Central memory CD8-positive, alpha-beta T cell (primary cell): ENCODE results near the gene EXOC4.

Source experiments
- ATAC-seq: fragments of 150-1000 bp; cut with Tn5 transposase; replicated peaks from 2 replicates; pipeline ENCODE4 v1.10.0; 2022; ENCODE audit warnings: mild to moderate bottlenecking, moderate FRiP score, moderate number of reproducible peaks; ENCODE audit not compliant: poor library complexity, severe bottlenecking; ENCODE audit errors: extremely low read depth
- DNase-seq, 2 donors: peaks; one replicate each; pipeline ENCODE4 v3.0.0; 2021; ENCODE audit warnings: low spot score in 2 of 2
- H3K27ac Mint-ChIP-seq: one replicate; pipeline ENCODE4 v1.8.0; 2022; ENCODE audit warnings: low read depth, mild to moderate bottlenecking, moderate library complexity, mixed read lengths
- H3K27me3 Mint-ChIP-seq: one replicate; pipeline ENCODE4 v1.8.0; 2022; ENCODE audit warnings: mixed read lengths
- H3K36me3 Mint-ChIP-seq: one replicate; pipeline ENCODE4 v1.8.0; 2022; ENCODE audit warnings: mild to moderate bottlenecking, moderate library complexity, mixed read lengths; ENCODE audit not compliant: insufficient read depth
- H3K4me1 Mint-ChIP-seq: one replicate; pipeline ENCODE4 v1.8.0; 2022; ENCODE audit warnings: mixed read lengths
- H3K4me3 Mint-ChIP-seq: one replicate; pipeline ENCODE4 v1.8.0; 2022; ENCODE audit warnings: mild to moderate bottlenecking, moderate library complexity, mixed read lengths
- H3K9me3 Mint-ChIP-seq: one replicate; pipeline ENCODE4 v1.8.0; 2022; ENCODE audit warnings: mixed read lengths

Gene EXOC4

DNA sequence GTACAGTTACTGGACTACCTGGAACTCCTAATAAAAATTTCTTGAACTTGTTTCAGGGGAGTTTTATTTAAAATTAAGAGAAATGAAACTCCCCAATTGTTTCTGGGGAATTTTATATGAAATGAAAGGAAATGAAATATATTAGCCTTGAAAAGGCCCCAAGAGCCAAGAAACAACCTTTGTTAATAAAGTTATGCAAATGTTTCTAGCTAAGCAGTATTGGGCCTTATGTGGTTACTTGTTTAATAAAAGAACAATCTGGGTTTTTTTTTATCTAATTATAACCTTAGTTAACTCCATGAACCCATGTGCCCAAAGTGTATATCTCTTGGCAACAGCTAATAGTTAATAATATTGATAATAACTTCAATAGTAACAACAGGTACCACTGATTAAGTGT, 222.8 kb downstream of the EXOC4 start:
- no peak for ATAC-seq
- no peak overlapping the region for H3K4me3 Mint-ChIP-seq

DNA sequence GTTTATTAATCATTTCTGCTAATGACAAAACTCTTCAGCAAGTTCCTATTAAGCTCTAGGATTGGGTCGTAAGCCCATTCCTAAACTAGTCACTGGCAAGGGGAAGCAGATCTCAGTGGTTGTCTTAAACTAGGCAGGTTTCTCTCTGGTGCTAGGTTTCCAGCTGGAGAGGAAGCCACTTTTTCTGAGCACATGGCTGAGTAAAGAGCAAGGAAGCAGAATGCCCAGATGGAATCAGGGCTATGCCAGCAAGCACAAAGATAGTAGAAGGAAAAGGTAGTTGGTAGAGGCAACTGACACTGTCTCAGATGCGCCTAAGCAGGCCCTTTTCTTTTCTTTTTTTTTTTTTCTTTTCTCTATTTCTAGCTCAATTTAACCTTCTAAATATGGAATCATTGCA, 224.9 kb downstream of the EXOC4 start:
- no peaks in the 10 kb centered on the region for H3K27me3 Mint-ChIP-seq
- ATAC-seq: no peak
- no peak for DNase-seq
- no peak overlapping the region for H3K4me3 Mint-ChIP-seq
- peaks cover 3% of the 10 kb centered on the region for H3K36me3 Mint-ChIP-seq
- H3K27ac Mint-ChIP-seq: no peak overlapping the region
- no peaks in the 10 kb centered on the region for H3K9me3 Mint-ChIP-seq
- H3K4me1 Mint-ChIP-seq: peaks cover 46% of the 10 kb centered on the region

More for the DNA sequence above, 222.8 kb downstream of the EXOC4 start:
- Mint-ChIP-seq H3K4me1 (peaks cover 24% of the 10 kb centered on the region), H3K9me3 (no peaks in the 10 kb centered on the region), H3K27ac (no peak overlapping the region), H3K36me3 (peaks cover 1% of the 10 kb centered on the region), H3K27me3 (no peaks in the 10 kb centered on the region)
- DNase-seq: no peak

DNA sequence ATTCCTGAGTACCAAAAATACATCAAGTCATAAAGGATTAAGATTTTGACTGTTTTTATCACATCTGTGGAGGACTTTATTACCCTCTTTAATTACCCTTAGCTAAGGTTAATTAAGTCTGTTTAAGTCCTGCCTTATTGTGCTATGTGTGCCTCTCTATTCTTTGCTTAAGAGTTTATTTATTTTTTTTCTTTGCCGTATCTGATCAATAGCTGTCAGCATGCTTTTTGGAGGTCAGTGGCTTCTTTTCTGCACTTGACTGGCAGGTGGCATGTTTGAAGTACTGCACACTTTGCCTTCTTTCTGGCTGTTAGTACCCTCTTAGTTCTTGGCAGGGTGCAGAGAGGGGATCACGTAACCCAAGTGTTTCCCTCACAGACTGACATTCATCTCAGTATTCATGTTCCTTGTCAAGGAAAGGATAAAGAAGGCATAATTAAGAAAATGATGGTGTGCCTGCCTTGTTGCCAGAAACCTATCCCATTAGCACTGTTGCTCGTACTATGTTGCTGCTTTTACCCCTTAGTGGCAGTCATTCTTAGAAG, 225.8 kb downstream of the EXOC4 start:
- Mint-ChIP-seq H3K4me1 (peaks cover 53% of the 10 kb centered on the region), H3K9me3 (no peaks in the 10 kb centered on the region), H3K27me3 (no peaks in the 10 kb centered on the region), H3K4me3 (peak overlapping the region; percentile 2), H3K36me3 (peaks cover 3% of the 10 kb centered on the region), H3K27ac (peak overlapping the region; percentile 74)
- no peak for ATAC-seq
- no peak for DNase-seq

DNA sequence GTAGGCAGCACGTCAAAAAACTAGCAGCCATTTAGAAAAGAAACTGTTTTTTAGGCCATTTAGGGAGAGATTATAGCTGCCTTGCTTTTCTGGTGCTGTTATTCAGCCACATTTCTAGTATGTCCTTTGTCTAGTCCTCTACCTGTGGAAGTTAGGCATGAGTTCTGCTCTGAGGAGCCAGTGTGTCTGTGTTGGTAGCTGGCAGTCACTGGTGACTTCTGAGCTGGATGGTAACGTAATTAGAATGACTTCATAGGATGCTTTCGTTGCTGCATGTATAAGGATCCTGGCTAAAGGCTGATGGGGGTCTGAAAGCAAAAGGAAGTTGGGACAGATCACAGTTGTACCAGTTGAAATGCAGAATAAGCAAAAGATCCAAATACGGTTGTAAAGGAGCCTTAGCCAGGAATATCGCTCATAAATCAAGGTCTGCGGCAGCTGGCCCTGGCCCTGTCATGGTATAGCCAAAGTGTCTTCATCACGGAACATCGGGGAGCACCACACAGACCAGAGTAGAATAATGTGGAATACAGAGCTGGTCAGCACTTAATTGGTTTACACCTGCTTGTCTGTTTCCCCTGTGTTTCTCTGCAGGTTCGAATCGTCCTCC, 226.7 kb downstream of the EXOC4 start:
- Mint-ChIP-seq H3K36me3 (peaks cover 3% of the 10 kb centered on the region), H3K9me3 (no peaks in the 10 kb centered on the region), H3K27me3 (no peaks in the 10 kb centered on the region), H3K27ac (peak overlapping the region; percentile 74), H3K4me3 (peak overlapping the region; percentile 2), H3K4me1 (peaks cover 62% of the 10 kb centered on the region)
- ATAC-seq (no peak), DNase-seq (no peak)

DNA sequence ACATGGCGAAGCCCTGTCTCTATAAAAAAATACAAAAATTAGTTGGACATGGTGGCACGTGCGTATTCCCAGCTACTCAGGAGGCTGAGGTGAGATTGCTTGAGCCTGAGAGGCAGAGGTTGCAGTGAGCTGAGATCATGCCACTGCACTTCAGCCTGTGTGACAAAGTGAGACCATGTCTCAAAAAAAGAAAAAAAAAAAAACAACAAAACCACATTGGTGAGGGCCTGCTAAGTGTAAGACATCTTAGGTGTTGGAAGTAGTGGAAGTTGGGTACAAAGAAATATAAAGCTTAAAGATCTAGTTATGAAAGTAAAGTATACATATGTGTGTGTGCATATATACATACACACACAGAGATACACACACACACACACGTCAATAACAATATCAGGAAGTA, 228.0 kb downstream of the EXOC4 start:
- ATAC-seq (peak; percentile 55), DNase-seq (no peak)
- Mint-ChIP-seq H3K27ac (peak overlapping the region; percentile 86), H3K4me1 (peaks cover 72% of the 10 kb centered on the region), H3K27me3 (no peaks in the 10 kb centered on the region), H3K9me3 (no peaks in the 10 kb centered on the region), H3K36me3 (peaks cover 6% of the 10 kb centered on the region), H3K4me3 (peak overlapping the region; percentile 53)

DNA sequence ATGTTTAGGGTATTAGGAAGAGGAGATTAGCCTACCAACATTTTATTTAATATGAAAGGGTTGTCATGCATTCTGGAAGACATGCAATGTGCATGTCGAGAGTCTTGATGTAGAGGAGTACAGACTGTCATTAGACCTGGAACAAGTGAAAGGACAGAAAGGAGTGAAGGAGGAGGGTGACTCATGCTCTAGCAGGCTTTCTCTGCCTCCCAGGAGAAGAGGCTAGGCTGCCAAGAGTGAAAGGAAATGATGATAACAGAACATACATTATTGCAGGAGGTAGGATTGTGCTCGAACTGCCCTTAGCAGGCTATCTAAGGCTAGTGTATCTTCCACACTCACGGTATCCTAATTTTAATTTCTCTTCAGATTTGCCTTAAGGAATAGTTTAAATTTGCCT, 228.8 kb downstream of the EXOC4 start:
- H3K4me1 Mint-ChIP-seq: peaks cover 72% of the 10 kb centered on the region
- DNase-seq: no peak
- ATAC-seq: no peak
- H3K27ac Mint-ChIP-seq: peak overlapping the region; percentile 86
- H3K4me3 Mint-ChIP-seq: peak overlapping the region; percentile 53
- no peaks in the 10 kb centered on the region for H3K9me3 Mint-ChIP-seq
- peaks cover 6% of the 10 kb centered on the region for H3K36me3 Mint-ChIP-seq
- no peaks in the 10 kb centered on the region for H3K27me3 Mint-ChIP-seq

DNA sequence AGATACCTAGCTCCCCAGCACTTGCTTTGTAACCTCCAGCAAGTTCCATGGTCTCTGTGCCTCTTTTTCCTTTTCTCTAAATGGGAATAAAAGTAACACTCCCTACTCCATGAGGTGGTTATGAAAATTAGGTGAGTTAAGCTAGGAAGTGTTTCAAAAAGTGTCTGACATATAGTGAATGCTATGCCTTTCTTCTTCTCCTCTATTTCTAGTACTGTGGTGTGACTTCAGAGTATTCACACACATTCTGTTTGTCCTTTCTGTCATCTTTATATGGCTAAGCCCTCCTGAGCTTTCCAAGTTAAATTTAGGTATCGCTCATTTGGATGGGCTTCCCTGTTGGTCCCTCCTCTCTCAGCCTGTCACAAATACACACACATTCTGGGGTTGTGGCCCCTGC, 229.7 kb downstream of the EXOC4 start:
- peaks cover 5% of the 10 kb centered on the region for H3K36me3 Mint-ChIP-seq
- ATAC-seq (no peak), DNase-seq (no peak)
- peak overlapping the region; percentile 63 for H3K4me3 Mint-ChIP-seq
- H3K27me3 Mint-ChIP-seq: no peaks in the 10 kb centered on the region
- H3K27ac Mint-ChIP-seq: peak overlapping the region; percentile 54
- H3K4me1 Mint-ChIP-seq: peaks cover 66% of the 10 kb centered on the region
- H3K9me3 Mint-ChIP-seq: no peaks in the 10 kb centered on the region

DNA sequence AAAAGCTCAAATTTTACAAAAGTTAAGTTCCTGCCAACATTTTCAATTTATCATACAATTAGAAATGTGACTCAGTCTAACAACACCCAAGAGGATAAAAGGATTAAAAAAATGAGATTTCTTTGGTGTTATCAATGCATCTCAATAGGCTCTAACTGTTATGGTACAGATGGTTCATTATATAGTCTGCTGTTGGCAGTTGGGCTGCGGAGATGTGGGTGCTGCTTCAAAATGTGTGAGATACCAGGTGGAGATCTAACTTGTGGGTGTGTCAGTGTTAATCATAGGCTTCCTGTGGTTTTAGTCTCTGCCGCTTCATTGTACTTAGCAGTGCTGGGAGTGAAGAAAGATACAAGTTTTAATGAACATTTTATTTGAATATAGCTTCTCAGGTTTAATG, 231.2 kb downstream of the EXOC4 start:
- Mint-ChIP-seq H3K4me1 (peaks cover 56% of the 10 kb centered on the region), H3K4me3 (peak overlapping the region; percentile 64), H3K9me3 (no peaks in the 10 kb centered on the region), H3K27ac (peak overlapping the region; percentile 54), H3K36me3 (peaks cover 5% of the 10 kb centered on the region), H3K27me3 (no peaks in the 10 kb centered on the region)
- ATAC-seq (peak; percentile 97), DNase-seq (peak; percentile 19 to 52)

DNA sequence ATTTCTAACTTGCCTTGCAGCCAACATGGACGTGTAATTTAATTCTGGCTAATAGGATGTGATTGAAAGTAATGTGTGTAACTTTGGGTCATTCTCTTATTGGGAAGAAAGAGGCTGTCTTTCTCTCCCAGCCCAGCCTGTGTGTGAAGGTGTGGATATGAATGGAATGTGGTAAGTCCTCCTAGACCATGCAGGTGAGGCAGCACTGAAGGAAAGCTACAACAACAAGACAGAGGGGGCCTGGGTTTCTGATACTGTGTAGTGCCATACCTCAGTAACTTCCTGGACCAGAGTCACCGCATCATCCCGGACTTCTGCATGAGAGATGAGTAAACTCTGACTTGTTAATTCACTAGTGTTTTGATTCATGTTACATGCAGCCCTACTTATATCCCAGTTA, 237.0 kb downstream of the EXOC4 start:
- DNase-seq (no peak), ATAC-seq (no peak)
- Mint-ChIP-seq H3K9me3 (no peaks in the 10 kb centered on the region), H3K27me3 (no peaks in the 10 kb centered on the region), H3K27ac (no peak overlapping the region), H3K36me3 (peaks cover 4% of the 10 kb centered on the region), H3K4me3 (no peak overlapping the region), H3K4me1 (peaks cover 28% of the 10 kb centered on the region)

DNA sequence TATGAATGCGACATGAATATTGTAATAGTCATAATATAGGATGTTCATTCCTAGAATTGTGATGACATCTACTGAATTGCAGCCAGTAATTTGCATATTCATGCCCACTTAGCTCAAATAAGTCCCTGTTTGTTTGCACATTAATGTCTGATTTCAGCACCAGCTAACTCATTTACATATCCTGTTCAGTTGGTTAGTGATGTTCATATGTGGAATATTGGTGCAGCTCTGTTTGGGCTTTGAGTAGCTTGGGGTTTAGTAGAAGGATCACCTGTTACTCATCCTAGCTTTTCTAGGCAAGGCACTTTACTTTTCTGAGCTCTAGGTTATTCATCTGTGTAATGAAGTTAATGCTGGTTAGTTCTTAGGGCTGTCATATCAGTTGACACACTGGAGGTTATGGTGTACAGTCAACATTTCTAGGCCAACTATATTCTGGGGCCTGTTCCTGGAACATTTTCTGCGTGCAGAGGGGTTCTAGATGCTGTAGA, 238.4 kb downstream of the EXOC4 start:
- Mint-ChIP-seq H3K4me1 (peaks cover 19% of the 10 kb centered on the region), H3K27ac (no peak overlapping the region), H3K9me3 (no peaks in the 10 kb centered on the region), H3K4me3 (no peak overlapping the region), H3K27me3 (no peaks in the 10 kb centered on the region), H3K36me3 (peaks cover 1% of the 10 kb centered on the region)
- no peak for DNase-seq
- no peak for ATAC-seq

DNA sequence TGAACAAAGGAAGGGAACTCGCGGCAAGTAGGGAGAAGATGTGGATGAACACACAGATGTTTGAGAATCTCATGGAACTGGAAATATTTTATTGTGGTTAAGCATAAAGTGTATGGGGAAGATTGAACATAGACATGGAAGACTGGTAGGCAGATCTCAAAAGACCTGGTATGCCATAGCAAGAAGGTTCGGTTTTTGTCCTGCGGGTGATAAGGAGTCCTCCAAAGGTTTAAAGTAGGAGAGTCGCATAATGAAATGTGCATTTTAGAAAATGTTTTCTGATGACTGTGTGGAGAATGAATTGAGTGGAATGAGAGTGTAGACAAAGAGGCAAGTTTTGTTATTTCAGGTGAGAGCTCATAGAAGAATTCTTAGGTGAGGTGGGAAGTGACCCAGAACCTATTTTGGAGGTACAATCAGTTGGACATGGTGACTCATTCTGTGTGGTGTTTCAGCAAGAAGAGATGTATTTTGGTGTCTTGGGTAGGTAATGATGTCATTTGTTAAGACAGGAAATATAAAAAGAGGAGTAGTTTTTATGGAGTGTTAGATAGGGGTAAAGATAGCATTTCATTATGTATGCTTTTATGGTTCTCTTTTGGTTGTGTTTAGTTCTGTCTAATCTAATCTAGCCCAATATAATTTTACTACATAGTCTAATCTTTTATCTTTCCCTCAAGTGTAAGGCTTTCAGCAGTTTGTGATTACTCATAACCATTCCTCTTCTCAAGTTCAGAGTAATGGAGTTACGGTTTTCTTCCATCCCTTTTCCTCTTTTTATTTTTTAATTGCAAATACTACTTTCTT, 239.2 kb downstream of the EXOC4 start:
- Mint-ChIP-seq H3K36me3 (peaks cover 1% of the 10 kb centered on the region), H3K27ac (no peak overlapping the region), H3K4me3 (no peak overlapping the region), H3K27me3 (no peaks in the 10 kb centered on the region), H3K9me3 (no peaks in the 10 kb centered on the region), H3K4me1 (peaks cover 19% of the 10 kb centered on the region)
- DNase-seq (no peak), ATAC-seq (no peak)

DNA sequence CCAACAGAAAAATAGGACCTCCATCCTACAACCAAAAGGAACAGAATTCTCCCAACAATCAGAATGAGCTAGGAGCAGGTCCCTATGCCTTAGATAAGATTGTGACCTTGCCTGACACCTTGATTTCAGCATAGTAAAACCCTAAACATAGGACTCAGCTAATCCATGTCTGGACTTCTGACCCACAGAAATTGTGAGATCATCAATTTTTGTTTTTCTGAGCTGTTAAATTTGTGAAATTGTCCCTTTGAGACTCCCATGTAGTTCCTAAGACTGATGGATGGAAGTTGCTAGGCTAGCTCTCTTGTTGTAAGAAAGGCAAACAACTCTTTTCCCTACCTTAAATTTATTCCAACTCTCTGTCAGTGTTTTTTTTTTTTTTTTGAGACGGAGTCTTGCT, 244.2 kb downstream of the EXOC4 start:
- H3K4me3 Mint-ChIP-seq: no peak overlapping the region
- H3K27ac Mint-ChIP-seq: no peak overlapping the region
- H3K4me1 Mint-ChIP-seq: peaks cover 10% of the 10 kb centered on the region
- no peaks in the 10 kb centered on the region for H3K9me3 Mint-ChIP-seq
- H3K36me3 Mint-ChIP-seq: peaks cover 1% of the 10 kb centered on the region
- H3K27me3 Mint-ChIP-seq: no peaks in the 10 kb centered on the region
- DNase-seq (no peak), ATAC-seq (no peak)

DNA sequence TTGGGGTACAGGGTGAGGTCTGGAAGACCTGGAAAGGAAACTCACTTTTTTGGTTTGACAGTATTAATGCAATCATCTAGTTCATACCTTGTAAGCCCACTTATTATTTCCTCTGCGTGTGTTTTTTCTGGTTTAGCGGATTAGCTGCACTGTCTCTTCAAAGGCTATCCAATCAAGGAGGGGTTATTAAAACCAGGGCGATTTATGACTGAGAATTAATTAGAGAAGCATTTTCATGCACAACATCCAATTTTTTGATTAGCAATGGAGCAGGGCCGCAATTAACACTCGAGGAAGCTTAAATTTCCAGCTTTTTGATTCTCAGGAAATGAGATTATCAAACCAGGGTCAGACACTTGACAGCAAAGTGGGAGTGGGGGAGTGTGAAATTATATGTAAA, 248.9 kb downstream of the EXOC4 start:
- Mint-ChIP-seq H3K36me3 (no peaks in the 10 kb centered on the region), H3K4me3 (no peak overlapping the region), H3K9me3 (no peaks in the 10 kb centered on the region), H3K27ac (no peak overlapping the region), H3K27me3 (no peaks in the 10 kb centered on the region), H3K4me1 (peaks cover 7% of the 10 kb centered on the region)
- no peak for ATAC-seq
- DNase-seq: no peak
